WERI-Rb-1 (cell line): Measurements from ENCODE around the gene CELF6.

Source experiments
- DNase-seq: peaks from one replicate; pipeline ENCODE4 v3.0.0-alpha.2; 2020
- H3K27ac ChIP-seq: fragments of 250-450 bp; sonication (Bioruptor Pico); 2 replicates; pipeline ENCODE4 v1.5.1; 2020; ENCODE audit warnings: mild to moderate bottlenecking, moderate library complexity
- H3K27me3 ChIP-seq: fragments of 250-450 bp; sonication (Bioruptor Pico); 2 replicates; pipeline ENCODE4 v1.5.1; 2021; ENCODE audit warnings: mild to moderate bottlenecking, low read depth, moderate library complexity; ENCODE audit not compliant: insufficient read depth, severe bottlenecking
- H3K36me3 ChIP-seq: fragments of 250-450 bp; sonication (Bioruptor Pico); 2 replicates; pipeline ENCODE4 v1.5.1; 2020; ENCODE audit warnings: mild to moderate bottlenecking, moderate library complexity
- H3K4me3 ChIP-seq: 2 replicates; pipeline ENCODE4 v1.5.1; 2011; ENCODE audit warnings: low read depth, mild to moderate bottlenecking, control low read depth, low read length
- H3K9me3 ChIP-seq: fragments of 250-450 bp; sonication (Bioruptor Pico); 2 replicates; pipeline ENCODE4 v1.5.1; 2021; ENCODE audit warnings: mild to moderate bottlenecking, moderate library complexity; ENCODE audit not compliant: severe bottlenecking
- TF ChIP-seq, protein P1 (sequence below): IDR thresholded peaks from 2 replicates; pipeline ENCODE4 v1.5.1; 2011; ENCODE audit warnings: low read depth, mild to moderate bottlenecking, control low read depth, inconsistent platforms, low read length

CELF6 gene

DNA sequence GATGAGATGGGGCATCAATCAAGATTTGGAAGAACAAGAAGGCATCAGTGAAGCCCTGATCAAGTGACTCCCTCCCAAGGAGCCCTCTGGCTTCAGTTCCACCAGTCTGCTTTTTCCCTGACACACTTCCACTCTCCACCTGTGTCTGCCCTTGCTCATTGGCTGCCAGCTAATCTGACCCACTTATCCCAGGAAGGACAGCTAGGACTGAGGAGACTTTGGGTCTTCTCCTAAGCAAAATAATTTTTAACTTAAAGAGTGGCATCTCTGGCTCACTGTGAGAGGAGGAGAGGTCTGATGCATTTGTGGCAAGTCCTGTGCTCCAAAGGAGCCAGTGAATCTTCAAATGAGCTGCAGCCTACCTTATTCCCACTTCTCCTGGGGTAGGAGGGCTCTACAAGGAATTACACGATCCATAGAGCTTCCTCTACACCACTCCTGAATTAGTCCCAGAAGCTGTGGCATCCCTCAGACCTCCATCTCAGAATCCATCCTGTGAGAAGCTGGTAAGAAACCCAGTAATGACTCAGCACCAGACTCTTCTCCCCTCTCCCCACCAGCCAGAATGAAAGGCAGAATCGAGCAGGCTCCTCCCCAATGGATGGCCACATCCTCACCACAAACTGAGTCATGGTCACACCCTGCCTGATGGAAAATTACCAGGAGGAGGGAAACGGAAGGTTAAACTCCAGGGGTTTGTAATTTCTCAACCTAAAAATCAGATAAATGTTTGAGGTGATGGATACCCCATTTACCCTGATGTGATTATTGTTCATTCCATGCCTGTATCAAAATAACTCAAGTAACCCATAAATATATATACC is 82.7 kb downstream of the CELF6 start:
- H3K36me3 ChIP-seq = peaks cover 34% of the 10 kb centered on the region
- peak; percentile 45 for DNase-seq
- H3K27ac ChIP-seq = peak overlapping the region; percentile 38
- no peaks in the 10 kb centered on the region for H3K9me3 ChIP-seq
- TF ChIP-seq, protein P1, sequence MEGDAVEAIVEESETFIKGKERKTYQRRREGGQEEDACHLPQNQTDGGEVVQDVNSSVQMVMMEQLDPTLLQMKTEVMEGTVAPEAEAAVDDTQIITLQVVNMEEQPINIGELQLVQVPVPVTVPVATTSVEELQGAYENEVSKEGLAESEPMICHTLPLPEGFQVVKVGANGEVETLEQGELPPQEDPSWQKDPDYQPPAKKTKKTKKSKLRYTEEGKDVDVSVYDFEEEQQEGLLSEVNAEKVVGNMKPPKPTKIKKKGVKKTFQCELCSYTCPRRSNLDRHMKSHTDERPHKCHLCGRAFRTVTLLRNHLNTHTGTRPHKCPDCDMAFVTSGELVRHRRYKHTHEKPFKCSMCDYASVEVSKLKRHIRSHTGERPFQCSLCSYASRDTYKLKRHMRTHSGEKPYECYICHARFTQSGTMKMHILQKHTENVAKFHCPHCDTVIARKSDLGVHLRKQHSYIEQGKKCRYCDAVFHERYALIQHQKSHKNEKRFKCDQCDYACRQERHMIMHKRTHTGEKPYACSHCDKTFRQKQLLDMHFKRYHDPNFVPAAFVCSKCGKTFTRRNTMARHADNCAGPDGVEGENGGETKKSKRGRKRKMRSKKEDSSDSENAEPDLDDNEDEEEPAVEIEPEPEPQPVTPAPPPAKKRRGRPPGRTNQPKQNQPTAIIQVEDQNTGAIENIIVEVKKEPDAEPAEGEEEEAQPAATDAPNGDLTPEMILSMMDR = no peak
- H3K27me3 ChIP-seq = no peaks in the 10 kb centered on the region
- no peak overlapping the region for H3K4me3 ChIP-seq

GRCh38 chr15:72236381-72237003 is 83.5 kb downstream of the CELF6 start:
- Histone ChIP-seq H3K27me3 (no peaks in the 10 kb centered on the region), H3K27ac (no peak overlapping the region), H3K4me3 (no peak overlapping the region), H3K9me3 (no peaks in the 10 kb centered on the region), H3K36me3 (peaks cover 26% of the 10 kb centered on the region)
- DNase-seq = no peak
- TF ChIP-seq, protein P1 = no peak

DNA sequence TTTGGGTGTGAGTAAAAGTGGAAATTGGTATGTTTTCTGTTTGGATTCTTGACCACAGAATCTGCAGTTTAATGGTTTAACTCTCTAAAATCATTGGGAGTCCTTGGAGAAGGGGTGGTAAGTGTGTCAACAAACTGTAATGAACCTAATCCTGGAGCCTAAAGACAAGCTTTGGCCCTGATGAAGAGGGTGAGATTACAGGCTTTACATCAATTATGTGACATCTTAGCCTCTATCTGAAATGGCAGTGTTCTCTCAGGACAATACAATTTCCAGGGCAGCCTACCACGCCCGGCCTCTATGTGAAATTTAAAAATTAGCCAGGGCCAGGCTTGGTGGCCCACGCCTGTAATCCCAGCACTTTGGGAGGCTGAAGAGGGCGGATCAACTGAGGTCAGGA is 84.7 kb downstream of the CELF6 start:
- H3K27me3 ChIP-seq = no peaks in the 10 kb centered on the region
- H3K27ac ChIP-seq = peak overlapping the region; percentile 31
- TF ChIP-seq, protein P1 = no peak
- DNase-seq = peak; percentile 45
- no peaks in the 10 kb centered on the region for H3K9me3 ChIP-seq
- H3K36me3 ChIP-seq = peaks cover 21% of the 10 kb centered on the region
- H3K4me3 ChIP-seq = no peak overlapping the region
